IMR-90 (cell line): Measurements from ENCODE around the gene CENPX. TPM values are rescaled to one million over a fixed set of nuclear protein-coding genes. Genes with fewer than 3 reads are reported as not detected.

Experiments used
- ATAC-seq: fragments of 200-7000 bp; cut with Tn5 transposase; 2 replicates; pipeline ENCODE4 v1.9.1; 2020; ENCODE audit warnings: low read depth, mild to moderate bottlenecking, moderate library complexity
- BruUV-seq: library from RNA; stranded (reverse); fragments of 400-500 nt; replicated peaks from 2 replicates; lab custom pipeline; 2021; lab: Mats Ljungman, UMichigan
- CTCF ChIA-PET: fragments of 300-600 bp; formaldehyde crosslinking; extraction: SDS; loops from one replicate; lab custom pipeline; 2021; ENCODE audit warnings: antibody characterized with exemption; lab: Yijun Ruan, JAX
- POLR2A ChIA-PET: fragments of 300-600 bp; sonication (Branson Sonifier 250); formaldehyde crosslinking; loops from one replicate; lab custom pipeline; 2022; ENCODE audit warnings: antibody characterized with exemption; ENCODE audit not compliant: unreplicated experiment; lab: Charles Lee
- DNase-seq: peaks from one replicate; pipeline ENCODE4 v3.0.0; 2013
- H2AFZ ChIP-seq: replicated peaks from 2 replicates; pipeline ENCODE3; 2013; ENCODE audit warnings: low read length, mild to moderate bottlenecking; ENCODE audit not compliant: poor library complexity
- H2AK5ac ChIP-seq: 2 replicates; pipeline ENCODE4 v1.6.1; 2013; ENCODE audit warnings: low read depth, low read length, inconsistent platforms
- H2AK9ac ChIP-seq: replicated peaks from 2 replicates; pipeline ENCODE3; 2013; ENCODE audit warnings: mild to moderate bottlenecking, low read depth, low read length, moderate library complexity; ENCODE audit not compliant: poor library complexity
- H2BK120ac ChIP-seq: 2 replicates; pipeline ENCODE4 v1.6.1; 2013; ENCODE audit warnings: low read depth, low read length, inconsistent platforms
- H2BK15ac ChIP-seq: 3 replicates; pipeline ENCODE4 v1.6.1; 2013; ENCODE audit warnings: low read depth, low read length, inconsistent platforms
- H2BK20ac ChIP-seq: 2 replicates; pipeline ENCODE4 v1.6.1; 2013; ENCODE audit warnings: low read depth, mild to moderate bottlenecking, inconsistent platforms, low read length, moderate library complexity
- H2BK5ac ChIP-seq: 2 replicates; pipeline ENCODE4 v1.6.1; 2013; ENCODE audit warnings: mild to moderate bottlenecking, low read depth, low read length, inconsistent platforms; ENCODE audit not compliant: poor library complexity, severe bottlenecking
- H3K14ac ChIP-seq: replicated peaks from 2 replicates; pipeline ENCODE4 v1.6.1; 2013; ENCODE audit warnings: low read depth, low read length, inconsistent platforms
- H3K18ac ChIP-seq: 2 replicates; pipeline ENCODE4 v1.6.1; 2013; ENCODE audit warnings: low read depth, low read length, control low read depth
- H3K23ac ChIP-seq: 2 replicates; pipeline ENCODE4 v1.6.1; 2013; ENCODE audit warnings: low read depth, low read length, inconsistent platforms
- H3K27ac ChIP-seq: 2 replicates; pipeline ENCODE4 v1.5.1; 2013; ENCODE audit warnings: mild to moderate bottlenecking, control low read depth, low read length; ENCODE audit not compliant: insufficient read depth
- H3K27me3 ChIP-seq: 2 replicates; pipeline ENCODE4 v1.6.1; 2013; ENCODE audit warnings: low read length; ENCODE audit not compliant: control insufficient read depth, insufficient read depth
- H3K36me3 ChIP-seq: 2 replicates; pipeline ENCODE4 v1.6.1; 2013; ENCODE audit warnings: low read length, mixed read lengths; ENCODE audit not compliant: control insufficient read depth, insufficient read depth
- H3K4ac ChIP-seq: 2 replicates; pipeline ENCODE4 v1.6.1; 2013; ENCODE audit warnings: low read depth, low read length, inconsistent platforms
- H3K4me1 ChIP-seq: 2 replicates; pipeline ENCODE4 v1.6.1; 2013; ENCODE audit warnings: low read length, mixed read lengths; ENCODE audit not compliant: control insufficient read depth, insufficient read depth
- H3K4me2 ChIP-seq: 2 replicates; pipeline ENCODE4 v1.6.1; 2013; ENCODE audit warnings: low read depth, mild to moderate bottlenecking, control low read depth, low read length, moderate library complexity
- H3K4me3 ChIP-seq: 2 replicates; pipeline ENCODE4 v1.5.1; 2013; ENCODE audit warnings: low read depth, mild to moderate bottlenecking, control low read depth, low read length, moderate library complexity; ENCODE audit not compliant: insufficient read depth
- H3K56ac ChIP-seq: 2 replicates; pipeline ENCODE4 v1.6.1; 2013; ENCODE audit warnings: low read length, inconsistent platforms; ENCODE audit not compliant: insufficient read depth; ENCODE audit errors: extremely low read depth
- H3K79me1 ChIP-seq, 2 experiments: 2 replicates each; pipeline ENCODE4 v1.6.1; 2013; ENCODE audit warnings: low read length in 2 of 2, inconsistent platforms in 1 of 2, low read depth in 1 of 2
- H3K9ac ChIP-seq: 2 replicates; pipeline ENCODE4 v1.6.1; 2013; ENCODE audit warnings: low read depth, low read length, control low read depth
- H3K9me1 ChIP-seq: 2 replicates; pipeline ENCODE4 v1.6.1; 2013; ENCODE audit warnings: low read length, inconsistent platforms; ENCODE audit not compliant: insufficient read depth
- H3K9me3 ChIP-seq: 2 replicates; pipeline ENCODE4 v1.6.1; 2013; ENCODE audit warnings: low read length; ENCODE audit not compliant: control insufficient read depth, insufficient read depth
- H4K20me1 ChIP-seq: 2 replicates; pipeline ENCODE4 v1.6.1; 2013; ENCODE audit warnings: low read length, inconsistent platforms; ENCODE audit not compliant: insufficient read depth
- H4K5ac ChIP-seq: 2 replicates; pipeline ENCODE4 v1.6.1; 2013; ENCODE audit warnings: mild to moderate bottlenecking, low read depth, low read length, control low read depth
- H4K8ac ChIP-seq, 2 experiments: 2 replicates each; pipeline ENCODE4 v1.6.1; 2013; ENCODE audit warnings: low read depth in 2 of 2, low read length in 2 of 2, control low read depth in 1 of 2, inconsistent platforms in 1 of 2
- H4K91ac ChIP-seq: 2 replicates; pipeline ENCODE4 v1.6.1; 2013; ENCODE audit warnings: low read depth, low read length, inconsistent platforms; ENCODE audit not compliant: insufficient read depth
- BHLHE40 ChIP-seq: fragments of 150-350 bp; IDR thresholded peaks from 2 replicates; pipeline ENCODE4 v1.6.1; 2016; ENCODE audit warnings: mild to moderate bottlenecking, low read depth, low read length
- CEBPB ChIP-seq: IDR thresholded peaks from 2 replicates; pipeline ENCODE4 v1.6.1; 2012; ENCODE audit warnings: low read depth, low read length, improper control_type of control experiment
- CHD1 ChIP-seq: IDR thresholded peaks from 2 replicates; pipeline ENCODE4 v1.6.1; 2012; ENCODE audit warnings: low read depth, low read length, improper control_type of control experiment
- CTCF ChIP-seq: conservative IDR thresholded peaks from 2 replicates; pipeline ENCODE4 v1.5.1; 2012; ENCODE audit warnings: mild to moderate bottlenecking, low read depth, low read length, improper control_type of control experiment
- FOS ChIP-seq: fragments of 150-350 bp; IDR thresholded peaks from 2 replicates; pipeline ENCODE4 v1.6.1; 2016; ENCODE audit warnings: low read depth, low read length
- MAFK ChIP-seq: IDR thresholded peaks from 2 replicates; pipeline ENCODE4 v1.6.1; 2012; ENCODE audit warnings: low read depth, low read length, improper control_type of control experiment
- MAZ ChIP-seq: IDR thresholded peaks from 2 replicates; pipeline ENCODE4 v1.6.1; 2012; ENCODE audit warnings: low read depth, mild to moderate bottlenecking, low read length, improper control_type of control experiment, moderate library complexity, borderline replicate concordance
- MXI1 ChIP-seq: IDR thresholded peaks from 2 replicates; pipeline ENCODE4 v1.6.1; 2012; ENCODE audit warnings: low read depth, mild to moderate bottlenecking, low read length, moderate library complexity, borderline replicate concordance
- NFE2L2 ChIP-seq: fragments of 150-350 bp; IDR thresholded peaks from 2 replicates; pipeline ENCODE4 v1.6.1; 2016; ENCODE audit warnings: low read depth, mild to moderate bottlenecking, low read length
- POLR2A ChIP-seq: IDR thresholded peaks from 2 replicates; pipeline ENCODE4 v1.6.1; 2012; ENCODE audit warnings: mild to moderate bottlenecking, low read depth, low read length
- RAD21 ChIP-seq: IDR thresholded peaks from 2 replicates; pipeline ENCODE4 v1.6.1; 2012; ENCODE audit warnings: low read length, improper control_type of control experiment
- RCOR1 ChIP-seq: IDR thresholded peaks from 2 replicates; pipeline ENCODE4 v1.6.1; 2012; ENCODE audit warnings: mild to moderate bottlenecking, low read length, improper control_type of control experiment; ENCODE audit not compliant: insufficient replicate concordance
- RFX5 ChIP-seq: IDR thresholded peaks from 2 replicates; pipeline ENCODE4 v1.8.0; 2012; ENCODE audit warnings: low read depth, mild to moderate bottlenecking, low read length, moderate library complexity
- SMC3 ChIP-seq: fragments of 150-350 bp; IDR thresholded peaks from 2 replicates; pipeline ENCODE4 v1.6.1; 2016; ENCODE audit warnings: low read depth, mild to moderate bottlenecking, antibody characterized with exemption, low read length, moderate library complexity
- WGBS, 2 experiments: methylation state at CpG; one replicate each; pipeline versions ENCODE4 v1.1.5 to v1.1.7; 2013; ENCODE audit warnings: missing lambda C conversion rate in 2 of 2; ENCODE audit not compliant: insufficient read length in 1 of 2; ENCODE audit errors: extremely low coverage in 2 of 2; 5-methylcytosine and 5-hydroxymethylcytosine counted together
- dilution Hi-C: fragments of 300-500 bp; cut with HindIII; formaldehyde crosslinking; loops from one replicate; pipeline ENCODE4 v1.14.3; 2018; ENCODE audit warnings: low sequenced_read_pairs; ENCODE audit not compliant: unreplicated experiment
- in situ Hi-C: fragments of 300-500 bp; cut with MboI; formaldehyde crosslinking; loops from 3 replicates; pipeline ENCODE4 v1.14.3; 2019; ENCODE audit warnings: low sequenced_read_pairs, inconsistent platforms, mixed read lengths
- intact Hi-C: fragments of 100-400 bp; cut with micrococcal nuclease; formaldehyde crosslinking; loops from 2 replicates; pipeline ENCODE4 v1.10.0; 2022
- polyA plus RNA-seq, 3 experiments: library from polyadenylated mRNA; depleted of rRNA; stranded (reverse); fragments of >200 nt; gene quantifications; 2 replicates each; pipeline ENCODE4 v1.2.3, GENCODE V29; 2012; ENCODE audit warnings: low replicate concordance in 1 of 3
- total RNA-seq: library from RNA; depleted of rRNA; stranded (reverse); fragments of >200 nt; gene quantifications from 2 replicates; pipeline ENCODE4 v1.2.3, GENCODE V29; 2012
- TF ChIP-seq, protein P1 (sequence below): fragments of 150-350 bp; IDR thresholded peaks from 2 replicates; pipeline ENCODE4 v1.6.1; 2016; ENCODE audit warnings: low read depth, mild to moderate bottlenecking, low read length, moderate library complexity, borderline replicate concordance
- TF ChIP-seq, protein P2 (sequence below): fragments of 150-350 bp; IDR thresholded peaks from 2 replicates; pipeline ENCODE4 v1.6.1; 2017; ENCODE audit warnings: mild to moderate bottlenecking, antibody characterized with exemption, low read length, low read depth

CENPX gene
- total and polyA plus RNA-seq, 2 of the 4 experiments (the other 2 are of a cell fraction), result 44.8 to 86.8 TPM

DNA sequence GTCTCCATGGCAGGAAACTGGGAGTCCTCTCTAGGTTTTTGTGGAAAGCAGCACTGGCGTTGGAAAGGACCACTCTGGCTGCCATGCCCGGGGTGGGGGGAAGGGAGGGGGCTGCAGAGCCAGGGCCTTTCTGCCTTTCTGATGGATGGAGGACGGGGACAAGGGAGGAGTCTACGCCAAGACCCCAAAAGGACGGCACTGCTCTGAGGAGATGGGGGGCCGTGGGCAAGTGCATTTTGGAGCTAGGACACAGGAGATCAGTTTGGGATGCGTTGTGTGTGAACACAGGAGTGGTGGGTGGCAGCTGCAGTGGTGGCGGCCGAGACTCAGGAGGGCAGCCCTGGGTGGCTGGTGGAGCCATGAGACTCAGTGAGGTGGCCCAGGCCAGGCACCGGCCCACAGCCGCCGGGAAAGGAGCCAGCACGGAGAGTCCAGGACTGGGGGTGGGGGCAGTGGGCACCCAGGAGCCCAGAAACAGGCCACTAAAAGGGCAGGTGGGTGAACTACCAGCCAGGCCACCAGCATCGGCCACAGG, 2.0 kb downstream of the CENPX start:
- no peak overlapping the region for H3K4me2 ChIP-seq
- intact Hi-C loops (loop anchor here (1.0 kb wide), 1 partner anchor 61 kb away; no protein-coding TSS in a partner anchor), in situ Hi-C loops (no loop called here), dilution Hi-C loops (no loop called here)
- H4K91ac ChIP-seq, result no peak overlapping the region
- H3K14ac ChIP-seq, result no peak overlapping the region
- DNase-seq (no peak), ATAC-seq (no peak)
- 89% methylated on average over 12 of the region's 14 CpGs; no CpG with 5 or more reads in 1 of the 2 experiments for WGBS, 2 experiments
- H3K18ac ChIP-seq, result no peak overlapping the region
- H3K36me3 ChIP-seq, result peaks cover 6% of the 10 kb centered on the region; the same call in 1 of the 2 replicates
- no peak overlapping the region for H3K9ac ChIP-seq
- no peak overlapping the region for H4K5ac ChIP-seq
- ChIA-PET CTCF (interaction anchor here (0.9 to 3.6 kb wide), 6 partner anchors 16 to 71 kb away, joined by 3 to 17 read pairs (median 4); partner anchors contain the start of genes DCXR and NOTUM), POLR2A (no interaction called here)
- no peak overlapping the region for H3K4me3 ChIP-seq
- no peaks in the 10 kb centered on the region for H3K27me3 ChIP-seq
- no peak overlapping the region for H2BK15ac ChIP-seq
- peak overlapping the region; percentile 97 for H2AK9ac ChIP-seq
- no TSS peak for BruUV-seq
- no peak overlapping the region for H3K27ac ChIP-seq
- H4K20me1 ChIP-seq, result peaks cover 24% of the 10 kb centered on the region
- no peaks in the 10 kb centered on the region for H3K9me3 ChIP-seq
- H3K56ac ChIP-seq, result no peak overlapping the region
- H2BK5ac ChIP-seq, result no peak overlapping the region
- no peak overlapping the region for H4K8ac ChIP-seq
- no peak for TF ChIP-seq CTCF
- no peak for TF ChIP-seq NFE2L2
- TF ChIP-seq, protein P1, sequence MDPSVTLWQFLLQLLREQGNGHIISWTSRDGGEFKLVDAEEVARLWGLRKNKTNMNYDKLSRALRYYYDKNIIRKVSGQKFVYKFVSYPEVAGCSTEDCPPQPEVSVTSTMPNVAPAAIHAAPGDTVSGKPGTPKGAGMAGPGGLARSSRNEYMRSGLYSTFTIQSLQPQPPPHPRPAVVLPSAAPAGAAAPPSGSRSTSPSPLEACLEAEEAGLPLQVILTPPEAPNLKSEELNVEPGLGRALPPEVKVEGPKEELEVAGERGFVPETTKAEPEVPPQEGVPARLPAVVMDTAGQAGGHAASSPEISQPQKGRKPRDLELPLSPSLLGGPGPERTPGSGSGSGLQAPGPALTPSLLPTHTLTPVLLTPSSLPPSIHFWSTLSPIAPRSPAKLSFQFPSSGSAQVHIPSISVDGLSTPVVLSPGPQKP, result no peak
- TF ChIP-seq RAD21, result no peak
- no peak for TF ChIP-seq CEBPB
- no peak for TF ChIP-seq SMC3
- no peak for TF ChIP-seq FOS
- TF ChIP-seq CHD1, result no peak
- TF ChIP-seq MAZ, result no peak
- no peak for TF ChIP-seq RCOR1
- TF ChIP-seq, protein P2, sequence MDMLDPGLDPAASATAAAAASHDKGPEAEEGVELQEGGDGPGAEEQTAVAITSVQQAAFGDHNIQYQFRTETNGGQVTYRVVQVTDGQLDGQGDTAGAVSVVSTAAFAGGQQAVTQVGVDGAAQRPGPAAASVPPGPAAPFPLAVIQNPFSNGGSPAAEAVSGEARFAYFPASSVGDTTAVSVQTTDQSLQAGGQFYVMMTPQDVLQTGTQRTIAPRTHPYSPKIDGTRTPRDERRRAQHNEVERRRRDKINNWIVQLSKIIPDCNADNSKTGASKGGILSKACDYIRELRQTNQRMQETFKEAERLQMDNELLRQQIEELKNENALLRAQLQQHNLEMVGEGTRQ, result no peak
- TF ChIP-seq POLR2A, result no peak
- no peak for TF ChIP-seq MXI1
- TF ChIP-seq RFX5, result no peak
- no peak for TF ChIP-seq MAFK
- no peak for TF ChIP-seq BHLHE40
- peak overlapping the region; percentile 69; the same call in 1 of the 2 replicates for H2AK5ac ChIP-seq
- H3K79me1 ChIP-seq, result peaks cover 12 to 46% of the 10 kb centered on the region in 2 experiments
- H3K4me1 ChIP-seq, result peaks cover 13% of the 10 kb centered on the region
- no peak overlapping the region; the same call in 1 of the 2 replicates for H3K4ac ChIP-seq
- H2BK120ac ChIP-seq, result no peak overlapping the region
- peak overlapping the region; percentile 26 for H2AFZ ChIP-seq
- no peak overlapping the region for H3K23ac ChIP-seq
- no peaks in the 10 kb centered on the region for H3K9me1 ChIP-seq
- H2BK20ac ChIP-seq, result no peak overlapping the region
